Fibroblast of gingiva (primary cell): ENCODE data around the gene NANOS2.

ENCODE experiments used
- DNase-seq: peaks from one replicate; pipeline ENCODE4 v3.0.0-alpha.2; 2011; ENCODE audit warnings: low read depth

Gene NANOS2

DNA sequence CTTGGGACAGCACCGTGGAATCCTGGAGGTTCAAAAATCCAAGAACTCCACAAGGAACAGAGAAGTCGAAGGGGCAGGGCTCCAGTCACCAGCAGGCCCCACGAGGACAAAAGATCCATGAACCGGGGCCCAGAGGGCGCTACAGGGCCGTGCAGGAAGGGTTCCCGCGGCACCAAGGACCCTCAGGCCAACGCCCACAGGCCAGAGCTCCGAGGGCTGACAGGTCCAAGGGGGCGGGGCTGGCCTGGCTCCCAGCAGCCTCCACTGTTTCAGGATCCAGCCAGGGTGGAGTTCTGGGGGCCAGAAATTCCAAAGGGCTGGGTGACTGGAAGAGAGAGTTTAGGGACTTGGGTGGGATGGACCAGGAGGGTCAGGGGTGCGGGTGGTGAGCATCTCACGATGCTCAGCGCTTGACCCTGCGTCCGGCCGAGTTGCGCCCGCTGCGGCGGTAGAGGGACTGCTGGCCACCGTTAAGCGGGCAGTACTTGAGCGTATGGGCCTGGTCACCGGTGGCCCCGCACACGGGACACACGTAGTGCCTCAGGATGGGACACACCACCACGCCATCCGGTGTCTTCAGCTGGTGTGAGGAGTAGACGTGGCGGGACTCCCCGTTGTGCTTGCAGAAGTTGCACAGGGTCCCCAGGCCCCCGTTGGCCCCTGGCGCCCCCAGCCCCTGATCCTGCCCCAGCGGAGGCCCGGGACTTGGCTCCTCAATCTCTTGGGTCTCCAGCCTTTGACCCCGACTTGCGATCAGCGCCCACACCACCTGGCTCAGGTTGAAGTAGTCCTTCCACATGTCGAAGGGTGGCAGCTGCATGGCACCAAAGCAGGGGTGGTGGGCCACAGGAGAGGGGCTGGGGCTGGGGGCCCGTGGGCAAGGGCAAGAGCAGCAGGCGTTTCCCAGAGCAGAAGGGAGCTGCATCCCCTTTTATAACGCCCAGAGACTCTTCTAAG lies at the start of gene NANOS2:
TSS of gene NANOS2 (minus strand) at position 905 of the 957 bp plus-strand sequence. CDS start at position 820, 85 bp downstream.
- no peak for DNase-seq

DNA sequence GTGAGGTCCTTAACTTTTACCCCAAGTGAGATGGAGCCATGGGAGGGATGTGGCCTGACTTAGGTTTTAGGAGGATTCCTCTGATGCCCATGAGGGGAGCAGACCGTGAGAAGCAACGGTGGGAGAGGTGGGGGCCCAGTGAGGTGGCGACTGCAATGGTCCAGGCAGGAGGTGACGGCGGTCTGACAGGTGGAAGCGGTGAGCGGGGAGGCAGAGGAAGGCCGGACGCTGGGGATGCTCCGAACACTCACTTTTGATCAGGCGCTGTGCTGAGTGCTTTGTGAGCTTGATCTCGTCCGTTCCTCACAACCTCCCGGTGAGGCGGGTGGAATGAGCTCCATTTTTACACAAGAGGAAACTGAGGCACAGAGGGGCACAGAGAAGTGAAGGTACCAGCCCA lies 47.4 kb upstream of the NANOS2 start:
- DNase-seq = no peak

DNA sequence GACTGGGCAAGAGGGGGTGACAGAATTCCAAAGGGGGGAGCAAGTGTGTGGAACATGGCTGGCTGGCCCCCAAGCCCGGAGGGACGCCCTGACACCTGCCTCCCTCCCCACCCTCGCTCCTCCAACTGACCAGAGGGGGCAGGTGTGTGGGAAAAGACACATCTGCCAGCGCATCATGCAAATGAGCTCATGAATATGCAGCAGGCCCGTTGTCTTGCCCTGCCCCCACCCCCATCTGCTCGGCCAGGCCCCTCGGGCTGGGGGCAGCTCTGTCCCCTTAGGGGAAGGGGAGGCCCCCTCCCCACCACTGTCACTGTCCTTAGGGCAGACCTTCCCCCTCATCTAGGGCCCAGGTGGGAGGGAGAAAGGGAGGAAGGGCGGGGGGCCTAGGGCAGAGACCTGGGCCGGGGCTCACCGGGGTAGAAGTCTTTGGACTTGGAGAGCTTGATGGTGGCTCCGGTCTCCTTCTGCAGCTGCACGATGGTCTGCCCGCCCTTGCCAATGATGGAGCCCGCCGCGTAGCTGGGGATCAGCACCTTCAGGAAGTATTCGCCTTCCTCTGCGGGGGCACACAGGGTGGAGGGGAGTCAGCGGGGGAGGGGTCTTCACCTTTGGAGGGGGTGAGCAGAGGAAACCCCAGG lies 46.1 kb upstream of the NANOS2 start:
- DNase-seq = no peak

DNA sequence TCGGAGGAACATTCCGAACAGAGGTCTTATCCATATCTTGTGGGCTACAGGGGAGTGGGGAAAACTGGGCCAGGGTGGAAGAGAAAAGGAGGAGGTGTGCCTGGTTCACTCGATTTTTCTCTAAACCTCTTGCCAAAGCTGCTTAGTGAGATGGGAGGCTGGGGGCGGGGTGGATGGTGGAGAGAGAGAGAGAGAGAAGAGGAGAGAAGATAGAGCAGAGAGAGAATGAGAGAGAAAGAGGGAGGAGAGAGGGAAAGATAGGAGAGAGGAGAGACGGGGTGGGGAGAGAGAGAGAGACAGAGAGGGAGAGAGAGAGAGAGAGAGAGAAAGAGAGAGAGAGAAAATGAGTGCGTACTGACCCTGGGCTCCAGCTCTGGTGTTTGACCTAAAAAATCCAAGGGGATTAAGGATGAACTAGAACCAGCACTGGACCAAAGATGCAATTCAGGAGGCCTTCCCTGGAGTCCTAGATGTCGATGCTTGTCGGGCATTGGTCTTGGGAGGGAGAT lies 45.0 kb upstream of the NANOS2 start:
- DNase-seq = no peak

DNA sequence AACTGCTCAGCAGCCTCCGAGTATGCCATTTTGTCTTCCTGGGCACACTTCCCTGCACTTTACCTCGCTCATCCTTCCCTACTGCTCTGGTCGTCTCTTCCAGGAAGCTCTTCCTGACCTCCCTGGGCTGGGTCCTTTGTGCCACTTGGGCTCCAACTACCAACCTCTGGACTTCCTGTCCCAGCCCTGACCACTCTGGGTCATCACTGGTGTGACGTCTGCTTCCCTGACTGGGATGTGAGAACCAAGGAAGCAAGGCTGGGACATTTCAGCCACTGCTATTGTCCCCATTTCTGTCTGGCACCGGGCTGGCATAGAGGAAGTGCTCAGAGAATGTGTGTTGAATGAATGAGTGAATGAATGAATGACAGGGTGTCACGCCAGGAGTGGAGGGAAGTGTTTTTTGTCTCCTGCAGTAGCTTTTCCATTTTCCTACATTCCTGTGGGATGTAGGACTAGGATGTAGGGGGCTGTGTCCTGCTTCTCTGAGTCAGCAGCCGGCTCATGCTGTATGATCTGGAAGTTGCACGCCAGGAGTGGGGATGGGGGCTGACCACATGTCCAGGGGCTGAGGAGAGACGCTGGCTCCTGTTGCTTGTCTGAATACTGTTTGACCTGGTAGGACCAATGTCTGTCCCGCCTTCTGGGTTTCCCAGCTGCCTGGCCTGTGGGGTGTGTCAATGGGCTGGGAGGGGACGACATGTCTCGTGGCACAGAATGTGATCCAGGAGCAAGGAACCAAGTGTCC lies 44.4 kb upstream of the NANOS2 start:
- no peak for DNase-seq

DNA sequence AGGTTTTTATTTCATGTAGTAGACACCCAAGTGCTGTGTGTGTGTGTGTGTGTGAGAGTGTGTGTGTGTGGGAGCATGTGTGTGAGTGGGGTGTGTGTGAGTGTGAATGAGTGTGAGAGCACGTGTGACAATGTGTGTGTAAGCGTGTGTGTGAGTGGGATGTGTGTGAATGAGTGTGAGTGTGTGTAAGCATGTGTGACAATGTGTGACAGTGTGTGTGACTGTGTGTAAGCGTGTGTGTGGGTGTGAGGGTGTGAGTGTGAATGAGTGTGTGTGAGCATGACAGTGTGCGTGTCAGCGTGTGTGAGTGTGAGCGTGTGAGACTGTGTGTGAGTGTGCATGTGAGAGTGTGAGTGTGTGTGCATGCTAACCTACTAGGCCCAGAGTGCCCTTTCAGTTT lies 43.7 kb upstream of the NANOS2 start:
- DNase-seq = no peak

DNA sequence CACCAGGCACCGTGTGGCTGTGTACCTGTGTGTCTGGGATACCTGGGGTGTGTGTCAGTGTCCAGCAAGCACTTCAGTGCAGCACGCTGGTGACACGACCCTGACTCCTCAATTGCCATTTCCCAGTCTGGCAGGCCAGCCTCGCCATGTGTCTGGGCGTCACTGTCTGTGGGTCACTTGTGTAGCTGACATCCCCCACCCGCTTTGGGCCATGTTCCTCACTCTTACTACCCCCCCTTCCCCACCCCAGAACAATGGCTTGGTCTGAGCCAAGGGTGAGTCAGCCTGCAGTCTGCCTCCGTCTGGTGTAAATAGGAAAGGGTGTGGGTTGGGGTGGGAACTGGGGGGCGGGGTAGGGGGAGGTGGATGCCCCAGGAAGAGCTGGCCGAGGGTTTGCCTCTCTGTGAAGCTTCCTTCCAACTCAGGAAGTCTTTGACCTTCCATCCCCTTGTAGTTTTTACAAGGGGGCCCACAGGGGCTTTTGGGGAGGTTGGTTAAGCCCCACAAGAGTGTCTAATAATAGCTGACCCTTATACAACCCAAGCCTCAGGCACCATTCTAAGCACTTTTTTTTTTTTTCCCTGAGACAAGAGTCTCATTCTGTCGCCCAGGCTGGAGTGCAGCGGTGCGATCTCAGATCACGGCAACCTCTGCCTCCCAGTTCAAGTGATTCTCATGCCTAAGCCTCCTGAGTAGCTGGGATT lies 41.5 kb upstream of the NANOS2 start:
- no peak for DNase-seq

DNA sequence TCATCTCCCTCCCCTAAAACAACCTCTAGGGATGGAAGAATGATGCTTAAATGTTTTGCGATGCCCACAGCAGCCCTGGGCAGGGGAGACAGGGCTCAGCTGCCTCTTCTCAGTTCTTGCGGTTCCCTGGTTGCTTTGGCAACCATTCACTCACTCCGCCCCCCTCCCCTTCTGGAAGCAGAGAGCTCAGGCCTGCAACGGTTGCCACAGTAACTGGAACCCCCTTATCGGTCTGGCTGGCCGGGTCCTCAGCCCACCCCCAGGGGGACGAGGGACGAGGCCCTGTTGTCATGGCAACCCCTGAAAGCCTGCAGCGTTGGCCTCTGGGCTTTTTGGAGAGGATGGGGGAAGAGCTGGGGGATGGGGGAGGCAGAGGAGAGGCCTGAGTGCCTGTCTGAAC lies 39.6 kb upstream of the NANOS2 start:
- DNase-seq = no peak

DNA sequence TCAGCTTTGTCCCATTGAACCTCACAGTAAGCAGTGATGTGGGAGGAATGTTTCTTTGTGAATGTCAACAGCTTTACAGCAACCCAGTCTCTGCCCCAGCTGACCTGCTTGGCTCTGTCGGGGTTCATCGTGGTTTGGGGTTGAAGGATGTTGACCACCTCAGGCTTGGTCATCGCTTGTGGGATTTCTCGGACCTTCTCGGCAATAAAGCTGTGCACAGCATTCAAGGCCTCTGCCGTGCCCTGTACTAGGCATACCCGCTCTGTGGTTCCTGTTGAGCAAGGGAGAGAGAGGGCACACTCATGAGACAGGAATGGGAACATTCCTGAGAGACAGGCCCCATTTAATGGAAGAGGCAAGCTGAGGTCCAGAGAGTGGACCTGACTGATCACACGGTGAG lies 39.1 kb upstream of the NANOS2 start:
- no peak for DNase-seq

DNA sequence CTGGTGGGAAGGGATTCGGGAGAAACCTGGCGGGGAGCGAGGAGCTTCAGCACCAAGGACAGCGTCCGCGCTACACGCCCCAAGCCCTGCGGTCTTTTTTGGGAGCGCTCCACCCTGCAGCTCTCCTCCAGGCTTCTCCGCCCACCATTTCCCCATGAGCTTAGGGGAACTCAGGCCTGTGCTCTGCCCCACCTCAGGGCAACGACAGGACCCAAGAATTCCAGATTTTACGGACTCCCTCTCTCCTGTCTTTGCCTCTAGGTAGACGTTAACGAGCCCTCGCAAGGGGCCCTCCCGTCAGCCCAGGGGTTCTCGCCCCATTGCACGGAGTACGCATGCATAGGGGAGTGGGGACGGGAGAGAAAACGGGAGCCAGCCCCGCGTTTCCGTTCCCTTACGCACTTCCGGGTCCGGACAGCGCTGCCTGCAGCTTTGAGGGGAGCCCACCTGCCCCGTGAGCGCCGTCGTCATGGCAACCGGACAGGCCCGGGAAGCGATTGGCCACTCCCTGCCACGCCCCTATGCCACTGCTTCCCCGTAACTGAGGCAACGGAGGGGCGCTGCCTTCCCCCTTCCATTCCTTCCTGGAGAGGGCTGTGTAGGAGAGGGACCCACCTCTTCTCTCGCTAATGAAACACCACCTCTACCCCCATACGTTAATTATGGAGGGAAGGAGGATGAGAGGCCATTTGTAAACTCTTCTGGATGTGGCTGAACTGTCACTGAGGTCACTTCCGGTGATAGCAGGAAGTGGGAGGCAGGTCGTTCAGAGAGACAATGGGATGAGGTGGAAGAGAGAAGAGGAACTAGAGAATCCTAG lies 38.3 kb upstream of the NANOS2 start:
- DNase-seq = peak; percentile 16

DNA sequence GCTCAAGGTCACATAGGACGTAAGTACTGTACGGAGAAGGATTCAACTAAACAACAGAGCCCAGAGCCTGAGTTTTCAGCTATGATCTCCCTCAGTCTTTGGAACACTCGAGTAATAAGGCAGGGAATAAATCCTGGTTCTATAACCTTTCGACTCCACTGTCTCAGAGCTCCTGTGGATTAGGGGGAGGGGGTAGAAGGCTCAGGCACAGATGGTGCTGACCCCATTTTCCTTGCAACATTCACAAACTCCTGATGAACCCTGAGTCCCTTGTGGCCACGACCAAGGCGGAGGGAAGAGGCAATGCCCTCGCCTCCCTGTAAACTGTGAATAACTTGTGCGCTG lies 37.7 kb upstream of the NANOS2 start:
- no peak for DNase-seq

DNA sequence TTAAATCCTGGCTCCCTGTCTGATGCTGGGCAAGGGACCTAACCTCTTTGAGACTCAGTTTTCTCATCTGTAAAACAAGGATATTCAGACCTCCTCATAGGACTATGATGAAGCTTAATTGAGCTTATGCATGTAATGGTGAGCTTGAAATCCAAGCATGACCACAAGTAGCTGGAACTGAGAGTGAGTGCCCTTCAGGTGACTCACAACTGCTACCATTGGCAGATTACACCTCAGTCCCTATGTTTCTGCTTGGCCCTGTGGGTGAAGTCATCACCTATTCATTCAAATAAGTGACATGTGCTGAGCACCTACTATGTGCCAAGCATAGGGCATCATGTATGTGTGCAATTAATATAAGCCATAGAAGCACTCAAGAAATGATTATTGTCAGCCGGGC lies 33.3 kb upstream of the NANOS2 start:
- no peak for DNase-seq

DNA sequence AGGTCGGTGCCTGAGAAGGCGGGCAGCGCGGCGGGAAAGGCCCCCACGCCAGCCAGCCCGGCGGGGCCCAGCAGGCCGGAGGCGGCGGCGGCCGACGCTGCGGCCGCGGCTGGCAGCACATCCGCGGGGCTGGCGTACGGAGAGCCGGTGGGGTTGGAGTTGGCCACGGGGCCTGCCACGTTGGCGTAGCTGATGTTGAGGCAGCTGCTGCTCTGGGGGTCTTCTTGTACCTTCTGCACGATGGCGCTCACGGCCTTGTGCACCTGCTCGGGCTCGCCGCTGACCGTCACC lies 25.9 kb upstream of the NANOS2 start:
- DNase-seq = no peak

DNA sequence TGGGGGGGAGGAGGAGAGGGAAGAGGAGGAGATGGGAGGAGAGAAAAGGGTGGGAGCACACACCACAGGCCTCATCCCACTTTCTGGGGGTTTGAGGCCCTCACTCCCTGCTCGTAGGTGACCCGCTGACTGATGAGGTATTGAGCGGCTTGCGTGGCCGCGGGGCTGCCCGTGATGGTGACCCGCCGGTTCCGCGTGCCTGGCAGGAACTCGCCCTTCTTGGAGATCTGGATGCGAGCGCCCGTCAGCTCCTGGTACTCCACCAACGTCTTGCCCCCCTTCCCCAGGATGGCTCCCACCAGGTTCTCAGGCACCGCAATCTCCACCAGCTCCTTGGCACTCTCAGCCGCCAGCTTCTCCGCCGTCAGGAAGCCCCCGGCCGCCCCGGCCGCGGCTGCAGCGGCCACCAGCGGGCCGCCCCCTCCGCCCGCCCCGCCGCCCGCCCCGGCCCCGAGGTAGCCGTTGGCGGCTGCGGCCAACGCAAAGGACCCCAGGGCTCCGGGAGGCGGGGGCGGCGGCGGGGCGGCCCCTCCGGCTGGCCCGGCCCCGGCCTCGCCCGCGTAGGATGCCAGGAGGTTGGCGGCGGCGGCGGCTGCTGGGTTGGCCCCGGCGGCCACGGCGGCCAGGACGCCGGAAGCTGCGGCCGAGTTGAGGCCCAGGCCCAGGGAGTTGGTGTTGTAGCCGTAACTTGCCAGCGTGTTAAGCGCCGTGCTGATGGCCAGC lies 25.4 kb upstream of the NANOS2 start:
- DNase-seq = no peak

DNA sequence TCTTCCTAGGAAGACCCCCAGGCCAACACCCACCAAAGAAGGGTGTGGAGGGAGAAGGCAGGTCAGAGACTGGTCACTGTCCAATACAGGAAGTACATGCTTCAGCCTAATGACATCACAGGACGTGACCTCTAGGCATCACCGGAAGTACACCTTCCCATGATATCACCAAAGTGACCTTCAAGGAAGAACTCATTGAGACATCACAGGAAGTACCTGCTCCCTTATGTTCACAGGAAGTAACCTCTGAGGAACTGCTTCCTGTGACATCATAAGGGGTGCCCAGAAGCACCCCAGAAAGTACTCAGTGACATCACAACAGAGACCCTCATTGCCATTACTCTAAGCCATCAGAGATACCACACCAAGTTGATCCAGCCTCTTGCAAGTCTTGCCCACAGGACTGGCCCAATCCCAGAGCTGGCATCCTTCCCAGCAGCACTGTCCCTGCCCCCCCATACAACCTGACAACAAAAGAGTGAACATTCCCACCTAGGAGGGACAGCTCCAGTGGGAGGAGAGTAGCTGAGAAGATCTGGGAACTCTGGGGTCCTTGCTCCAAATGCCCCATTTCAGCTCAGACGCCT lies 24.2 kb upstream of the NANOS2 start:
- DNase-seq = no peak

DNA sequence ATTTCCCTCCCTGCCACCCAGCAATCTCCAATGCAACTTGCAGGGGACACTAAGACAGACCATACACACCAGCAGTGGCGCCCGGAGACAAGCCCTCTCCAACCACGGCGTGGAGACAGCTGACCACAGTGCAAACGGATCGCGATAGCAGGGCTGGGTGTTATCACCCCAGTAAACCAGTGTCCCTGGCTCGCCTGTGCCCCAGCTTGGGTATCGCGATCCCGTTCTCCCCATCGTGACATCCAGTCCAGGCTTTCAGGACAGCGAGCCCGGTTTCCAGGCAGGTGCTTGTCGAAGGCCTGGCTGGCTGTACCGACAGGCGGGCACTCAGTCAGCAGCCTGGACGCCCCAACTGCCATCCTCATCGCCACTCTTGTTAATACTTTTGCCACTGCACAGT lies 20.7 kb upstream of the NANOS2 start:
- DNase-seq = no peak

DNA sequence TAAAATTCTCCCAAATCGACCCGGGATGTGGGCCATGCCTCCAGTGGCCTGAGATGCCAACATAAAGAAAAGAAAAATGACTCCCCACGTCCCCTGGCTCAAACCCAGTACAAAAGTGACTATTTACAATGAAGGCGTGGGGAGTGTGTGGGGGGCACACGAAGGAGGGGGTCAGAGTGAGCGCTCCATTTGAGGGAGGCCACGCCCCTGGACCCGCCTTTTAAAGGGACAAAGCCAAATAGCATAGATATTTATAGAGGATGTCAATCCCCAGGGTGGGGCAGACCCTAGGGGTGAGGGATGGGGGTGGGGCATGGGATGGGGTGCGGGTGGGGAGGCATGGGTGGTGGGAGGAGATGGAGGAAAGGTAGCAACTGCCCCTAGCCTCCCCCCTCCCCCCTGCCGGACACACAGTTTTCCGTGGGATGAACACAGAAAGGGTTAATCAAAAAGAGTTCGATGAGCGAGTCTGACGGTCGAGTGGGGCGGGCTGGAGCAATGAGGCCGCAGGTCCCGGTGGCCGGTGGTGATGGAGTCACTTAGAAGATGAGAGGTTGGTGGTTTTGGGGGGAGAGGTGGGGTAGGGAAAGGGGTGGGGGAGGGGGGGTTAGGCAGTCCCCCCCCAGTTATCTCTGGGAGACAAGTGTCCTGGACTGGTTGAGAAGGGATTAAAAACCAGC lies 20.1 kb upstream of the NANOS2 start:
- DNase-seq = no peak

DNA sequence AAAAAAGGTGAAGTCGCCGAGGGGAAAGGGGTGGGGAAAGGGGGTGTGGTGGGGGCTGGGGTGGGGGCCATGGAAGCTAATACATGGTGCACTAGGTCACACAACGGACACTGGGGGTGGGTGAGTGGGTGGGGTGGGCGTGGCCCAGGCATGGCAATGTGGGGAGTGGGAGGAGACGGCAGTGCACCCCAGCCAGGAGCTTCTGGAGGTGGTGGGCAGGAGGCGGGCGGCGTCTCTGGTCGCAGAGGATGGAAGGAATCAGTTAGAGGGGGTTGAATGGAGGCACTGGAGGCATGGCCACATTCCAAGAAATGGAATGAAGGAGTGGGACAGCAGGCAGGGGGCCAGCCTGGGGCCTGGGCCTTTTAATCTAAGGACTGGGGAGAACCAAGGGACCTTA lies 19.2 kb upstream of the NANOS2 start:
- DNase-seq = no peak

DNA sequence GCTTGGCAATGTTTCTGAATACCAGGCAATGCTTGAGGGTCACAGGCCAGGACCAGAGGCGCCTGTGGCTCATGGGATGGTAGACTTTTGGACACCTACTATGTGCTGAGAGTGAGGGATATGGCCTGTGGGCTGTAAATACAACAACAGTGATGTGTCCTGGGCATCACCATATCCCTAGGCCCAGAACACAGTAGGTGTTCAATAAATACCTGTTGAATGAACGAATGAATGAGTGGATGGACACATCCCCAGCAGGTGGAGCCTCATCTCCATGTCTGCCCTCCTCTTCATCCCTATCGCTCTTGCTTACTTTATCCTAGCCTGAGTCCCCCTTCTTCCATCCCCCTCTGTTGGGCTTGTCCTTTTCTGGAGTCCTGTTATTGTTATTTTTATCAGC lies 16.5 kb upstream of the NANOS2 start:
- no peak for DNase-seq

DNA sequence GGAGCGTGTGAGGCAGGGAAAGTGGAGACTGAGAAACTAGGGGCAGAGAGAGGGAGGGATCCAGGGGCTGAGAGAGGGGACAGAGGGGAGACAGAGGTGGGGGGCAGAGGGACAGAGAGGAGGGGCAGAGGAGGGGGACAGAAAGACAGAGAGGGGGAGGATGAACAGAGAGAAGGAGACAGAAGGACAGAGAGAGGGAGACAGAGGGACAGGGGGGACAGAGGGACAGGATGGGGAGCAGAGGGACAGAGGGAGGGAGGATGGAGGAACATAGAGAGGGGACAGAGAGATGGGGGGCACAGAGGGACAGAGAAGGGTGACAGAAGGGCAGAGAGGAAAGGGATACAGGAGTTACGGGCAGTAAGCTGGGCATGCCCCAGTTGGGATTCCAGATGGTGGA lies 14.7 kb upstream of the NANOS2 start:
- no peak for DNase-seq
